Body of pancreas (tissue), 4 donors: Measurements from ENCODE around the gene GAB4.

ENCODE experiments used
- CTCF ChIP-seq, 7 experiments: fragments of 450-650 bp in 4 of 7; fragments of 200-600 bp in 3 of 7; sonication (generic) in 3 of 7; IDR thresholded peaks; one replicate each; pipeline ENCODE4 v1.5.1; 2016 to 2019; ENCODE audit warnings: antibody characterized with exemption in 7 of 7
- POLR2A ChIP-seq, 3 donors: fragments of 450-650 bp; IDR thresholded peaks; one replicate each; pipeline ENCODE4 v1.6.1; 2016; ENCODE audit warnings: antibody characterized with exemption in 3 of 3, mild to moderate bottlenecking in 2 of 3

DNA sequence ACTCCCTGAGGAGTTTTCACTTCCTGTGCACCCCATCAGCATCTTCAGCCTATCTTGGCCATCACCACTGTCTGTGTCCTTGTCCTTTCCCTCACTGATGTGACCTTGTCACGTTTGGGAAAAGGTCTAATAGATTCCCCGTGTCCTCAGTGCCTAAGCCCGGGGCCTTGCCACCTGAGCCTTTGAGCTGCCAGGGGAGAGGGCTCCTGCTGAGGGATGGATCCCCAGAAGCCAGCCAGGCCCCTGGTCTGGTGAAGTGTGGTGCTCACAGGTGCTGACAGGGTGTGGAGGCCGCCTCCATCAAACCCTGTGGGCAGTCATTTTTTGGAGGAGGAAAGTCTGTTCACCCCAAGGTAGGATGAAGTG is 47.2 kb downstream of the GAB4 start:
- TF ChIP-seq CTCF (IDR thresholded peaks at IDR 0.05), result no peak
- no peak for TF ChIP-seq POLR2A (IDR thresholded peaks at IDR 0.05)
